Activated naive CD8-positive, alpha-beta T cell treated with anti-CD3 and anti-CD28 coated beads, Interleukin-2, amount 50 U/mL, for 24 hours (primary cell): ENCODE measurements around the gene ZC3H12D.

Experiments used
- ATAC-seq: fragments of 150-1000 bp; cut with Tn5 transposase; one replicate; pipeline ENCODE4 v1.10.0; 2021
- DNase-seq: peaks from one replicate; pipeline ENCODE4 v3.0.0; 2021
- H3K27ac Mint-ChIP-seq: one replicate; pipeline ENCODE4 v1.8.0; 2021; ENCODE audit warnings: mild to moderate bottlenecking, mixed read lengths
- H3K27me3 Mint-ChIP-seq: one replicate; pipeline ENCODE4 v1.8.0; 2021; ENCODE audit warnings: mixed read lengths
- H3K36me3 Mint-ChIP-seq: one replicate; pipeline ENCODE4 v1.8.0; 2021; ENCODE audit warnings: low read depth, mixed read lengths
- H3K4me1 Mint-ChIP-seq: one replicate; pipeline ENCODE4 v1.8.0; 2021; ENCODE audit warnings: mixed read lengths
- H3K4me3 Mint-ChIP-seq: one replicate; pipeline ENCODE4 v1.8.0; 2021; ENCODE audit warnings: mild to moderate bottlenecking, moderate library complexity, mixed read lengths
- H3K9me3 Mint-ChIP-seq: one replicate; pipeline ENCODE4 v1.8.0; 2021; ENCODE audit warnings: mixed read lengths

ZC3H12D gene

GRCh38 chr6:149405823-149406765, 78.7 kb downstream of the ZC3H12D start:
- peaks cover 41% of the 10 kb centered on the region for H3K4me1 Mint-ChIP-seq
- no peaks in the 10 kb centered on the region for H3K9me3 Mint-ChIP-seq
- ATAC-seq (no peak), DNase-seq (no peak)
- no peak overlapping the region for H3K4me3 Mint-ChIP-seq
- H3K27ac Mint-ChIP-seq, result peak overlapping the region; percentile 55
- peaks cover 72% of the 10 kb centered on the region for H3K36me3 Mint-ChIP-seq
- no peaks in the 10 kb centered on the region for H3K27me3 Mint-ChIP-seq

- peaks cover 26% of the 10 kb centered on the region for H3K4me1 Mint-ChIP-seq
- no peak for ATAC-seq
- H3K9me3 Mint-ChIP-seq, result no peaks in the 10 kb centered on the region
- H3K36me3 Mint-ChIP-seq, result peaks cover 69% of the 10 kb centered on the region
- DNase-seq, result no peak
- H3K27ac Mint-ChIP-seq, result peak overlapping the region; percentile 34
- H3K4me3 Mint-ChIP-seq, result no peak overlapping the region
- H3K27me3 Mint-ChIP-seq, result no peaks in the 10 kb centered on the region
Observed at GRCh38 chr6:149403534-149403933, 81.3 kb downstream of the ZC3H12D start.

- H3K9me3 Mint-ChIP-seq, result no peaks in the 10 kb centered on the region
- peak within 1 kb of the TSS; percentile 19 for H3K27ac Mint-ChIP-seq
- peaks cover 80% of the 10 kb centered on the region for H3K36me3 Mint-ChIP-seq
- no peaks in the 10 kb centered on the region for H3K27me3 Mint-ChIP-seq
- H3K4me3 Mint-ChIP-seq, result no peak within 1 kb of the TSS
- no peak for DNase-seq
- H3K4me1 Mint-ChIP-seq, result peaks cover 21% of the 10 kb centered on the region
- ATAC-seq, result no peak
Observed at GRCh38 chr6:149400050-149400449, 84.8 kb downstream of the ZC3H12D start, which contains the start of gene SUMO4. TSS of gene SUMO4 (plus strand) at chr6:149400262. CDS start at chr6:149400392, 130 bp downstream.

GRCh38 chr6:149397384-149397783, 87.4 kb downstream of the ZC3H12D start:
- Mint-ChIP-seq H3K27me3 (no peaks in the 10 kb centered on the region), H3K27ac (no peak overlapping the region), H3K36me3 (peaks cover 77% of the 10 kb centered on the region), H3K4me1 (peaks cover 33% of the 10 kb centered on the region), H3K4me3 (no peak overlapping the region), H3K9me3 (no peaks in the 10 kb centered on the region)
- DNase-seq (no peak), ATAC-seq (no peak)
